Astrocyte (in vitro differentiated cells and primary cell): ENCODE results near the gene NR6A1.

Experiments used
- EZH2 ChIP-seq: IDR thresholded peaks from 2 replicates; pipeline ENCODE4 v1.6.1; 2012; ENCODE audit warnings: mild to moderate bottlenecking, low read length, inconsistent platforms; ENCODE audit not compliant: insufficient read depth
- TF ChIP-seq, protein P1 (sequence below): IDR thresholded peaks from 2 replicates; pipeline ENCODE4 v1.5.1; 2011; ENCODE audit warnings: low read depth, mild to moderate bottlenecking, inconsistent platforms, low read length, moderate library complexity; ENCODE audit not compliant: insufficient read depth

- TF ChIP-seq, protein P1, sequence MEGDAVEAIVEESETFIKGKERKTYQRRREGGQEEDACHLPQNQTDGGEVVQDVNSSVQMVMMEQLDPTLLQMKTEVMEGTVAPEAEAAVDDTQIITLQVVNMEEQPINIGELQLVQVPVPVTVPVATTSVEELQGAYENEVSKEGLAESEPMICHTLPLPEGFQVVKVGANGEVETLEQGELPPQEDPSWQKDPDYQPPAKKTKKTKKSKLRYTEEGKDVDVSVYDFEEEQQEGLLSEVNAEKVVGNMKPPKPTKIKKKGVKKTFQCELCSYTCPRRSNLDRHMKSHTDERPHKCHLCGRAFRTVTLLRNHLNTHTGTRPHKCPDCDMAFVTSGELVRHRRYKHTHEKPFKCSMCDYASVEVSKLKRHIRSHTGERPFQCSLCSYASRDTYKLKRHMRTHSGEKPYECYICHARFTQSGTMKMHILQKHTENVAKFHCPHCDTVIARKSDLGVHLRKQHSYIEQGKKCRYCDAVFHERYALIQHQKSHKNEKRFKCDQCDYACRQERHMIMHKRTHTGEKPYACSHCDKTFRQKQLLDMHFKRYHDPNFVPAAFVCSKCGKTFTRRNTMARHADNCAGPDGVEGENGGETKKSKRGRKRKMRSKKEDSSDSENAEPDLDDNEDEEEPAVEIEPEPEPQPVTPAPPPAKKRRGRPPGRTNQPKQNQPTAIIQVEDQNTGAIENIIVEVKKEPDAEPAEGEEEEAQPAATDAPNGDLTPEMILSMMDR, result no peak
- no peak for TF ChIP-seq EZH2
Observed at GRCh38 chr9:124657516-124657915, 113.6 kb downstream of the NR6A1 start.
